K562 (cell line): ENCODE measurements around the gene NFATC4. TPM values are rescaled to one million over a fixed set of nuclear protein-coding genes. Genes with fewer than 3 reads are reported as not detected.

Experiments used
- ATF1 ChIP-seq, 2 experiments: fragments of 450-650 bp in 1 of 2; IDR thresholded peaks; 2 replicates each; pipeline ENCODE4 v1.6.1; 2016; ENCODE audit warnings: missing compliant biosample characterization in 1 of 2, missing genetic modification characterization in 1 of 2
- CEBPG ChIP-seq, 3 experiments: fragments of 200-800 bp in 1 of 3; sonication (Bioruptor generic) in 1 of 3; sonication (generic) in 1 of 3; formaldehyde crosslinking in 1 of 3; IDR thresholded peaks in 2 of 3; conservative IDR thresholded peaks in 1 of 3; 2 replicates each; pipeline versions ENCODE4 v1.6.1 to v1.8.0; 2016 to 2022; ENCODE audit warnings: missing compliant biosample characterization in 2 of 3, missing genetic modification characterization in 2 of 3, mild to moderate bottlenecking in 1 of 3, missing genetic modification reagents in 1 of 3
- ELF4 ChIP-seq: fragments of 450-650 bp; formaldehyde crosslinking; IDR thresholded peaks from 2 replicates; pipeline ENCODE4 v1.4.0; 2022; ENCODE audit warnings: missing genetic modification characterization
- JUN ChIP-seq, 2 experiments: sonication (generic) in 1 of 2; formaldehyde crosslinking in 1 of 2; IDR thresholded peaks; 2 replicates each; pipeline versions ENCODE4 v1.6.1 to v1.8.0; 2012 to 2022; ENCODE audit warnings: borderline replicate concordance in 2 of 2, mild to moderate bottlenecking in 2 of 2, improper control_type of control experiment in 1 of 2, low read depth in 1 of 2, low read length in 1 of 2, missing genetic modification reagents in 1 of 2
- POLR2AphosphoS2 ChIP-seq: IDR thresholded peaks from 2 replicates; pipeline ENCODE4 v1.6.1; 2012; ENCODE audit warnings: low read length, improper control_type of control experiment
- RFX1 ChIP-seq: fragments of 450-650 bp; IDR thresholded peaks from 2 replicates; pipeline ENCODE4 v1.6.1; 2016; ENCODE audit warnings: mild to moderate bottlenecking, moderate library complexity
- TCFL5 ChIP-seq: fragments of 250-450 bp; sonication (Bioruptor Pico); conservative IDR thresholded peaks from 2 replicates; pipeline ENCODE4 v1.6.1; 2021; ENCODE audit warnings: mild to moderate bottlenecking, moderate library complexity, matching md5 sums
- WHSC1 ChIP-seq: IDR thresholded peaks from one replicate; pipeline ENCODE4 v1.6.1; 2012; ENCODE audit warnings: low read length, control low read depth, inconsistent platforms
- YY1 ChIP-seq, 3 experiments: IDR thresholded peaks; 2 replicates each; pipeline ENCODE4 v1.6.1; 2011; ENCODE audit warnings: low read length in 2 of 3, mild to moderate bottlenecking in 2 of 3, moderate library complexity in 2 of 3, borderline replicate concordance in 1 of 3, control low read depth in 1 of 3, low read depth in 1 of 3; ENCODE audit not compliant: insufficient read depth in 3 of 3, insufficient replicate concordance in 2 of 3, control insufficient read depth in 1 of 3, insufficient read length in 1 of 3; ENCODE audit errors: extremely low read depth in 1 of 3
- ZBTB17 ChIP-seq: fragments of 450-650 bp; formaldehyde crosslinking; IDR thresholded peaks from 2 replicates; pipeline ENCODE4 v1.4.0; 2020; ENCODE audit warnings: mild to moderate bottlenecking
- ZNF311 ChIP-seq: fragments of 250-450 bp; sonication (Bioruptor Pico); IDR thresholded peaks from 2 replicates; pipeline ENCODE4 v1.4.0; 2020; ENCODE audit warnings: mild to moderate bottlenecking, moderate library complexity
- polyA plus RNA-seq, 8 experiments: library from polyadenylated mRNA; depleted of rRNA in 4 of 8; stranded (reverse) in 5 of 8; unstranded in 3 of 8; fragments of >200 nt; fragmentation: Nextera tagmentation in 2 of 8; fragmentation: Illumina TruSeq in 1 of 8; extraction: Ambion mirVana in 2 of 8; extraction: Trizol in 1 of 8; gene quantifications; 2 replicates each; pipeline versions ENCODE4 v1.2.1 to v1.2.3, GENCODE V29; 2011 to 2014; ENCODE audit warnings: inconsistent platforms in 1 of 8, missing spikeins in 1 of 8
- total RNA-seq, 7 experiments: library from RNA; depleted of rRNA in 6 of 7; stranded (reverse); fragments of >200 nt in 6 of 7; fragmentation: Illumina TruSeq in 2 of 7; extraction: Trizol in 2 of 7; gene quantifications; 2 replicates each; pipeline versions ENCODE4 v1.2.1 to v1.2.3, GENCODE V29; 2011 to 2021; ENCODE audit warnings: low replicate concordance in 1 of 7
- TF ChIP-seq, protein P1 (sequence below): sonication (generic); formaldehyde crosslinking; IDR thresholded peaks from 2 replicates; pipeline ENCODE4 v1.9.0; 2022; ENCODE audit warnings: mild to moderate bottlenecking, missing genetic modification reagents
- TF ChIP-seq, protein P2 (sequence below): fragments of 250-450 bp; sonication (Bioruptor Pico); IDR thresholded peaks from 2 replicates; pipeline ENCODE4 v1.9.0; 2021; ENCODE audit warnings: mild to moderate bottlenecking, inconsistent platforms
- TF ChIP-seq, protein P3 (sequence below), 2 experiments: fragments of 450-650 bp; conservative IDR thresholded peaks; 2 replicates each; pipeline ENCODE4 v1.6.1; 2017; ENCODE audit warnings: mild to moderate bottlenecking in 2 of 2, moderate library complexity in 2 of 2

Gene NFATC4
- total and polyA plus RNA-seq, 9 of the 15 experiments (the other 6 are each of a cell fraction or from before 2014, with no cell fraction given) = 0.25 to 3.8 (median 0.78) TPM; not detected in 1

DNA sequence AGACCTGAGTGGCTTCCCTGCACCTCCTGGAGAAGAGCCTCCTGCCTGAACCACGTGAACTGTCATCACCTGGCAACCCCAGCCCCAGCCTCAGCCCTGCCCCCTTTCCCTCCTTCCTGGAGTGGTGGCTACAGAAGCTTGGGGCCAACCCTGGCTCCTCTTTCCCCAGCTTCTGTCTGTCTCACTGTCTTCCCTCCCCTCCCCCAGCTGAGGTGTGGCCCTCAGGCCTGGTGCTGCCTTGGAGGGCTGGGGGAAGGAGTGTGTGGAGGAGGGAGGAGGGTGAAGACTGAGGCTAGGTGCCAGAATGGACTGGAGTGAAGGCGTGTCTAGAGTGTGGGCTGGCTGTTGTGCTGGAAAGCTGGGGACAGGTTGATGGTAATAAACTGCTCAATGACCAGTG, 9.7 kb downstream of the NFATC4 start (continued):
- TF ChIP-seq ZNF311 (CRISPR knock-in tag) (no peak), JUN (IDR thresholded peaks at IDR 0.05; ENCODE audit: borderline replicate concordance, low read depth, low read length) (no peak), JUN (CRISPR knock-in tag; IDR thresholded peaks at IDR 0.05; ENCODE audit: borderline replicate concordance) (no peak), TCFL5 (CRISPR knock-in tag) (no peak), ELF4 (CRISPR knock-in tag) (no peak), CEBPG (CRISPR knock-in tag; IDR thresholded peaks at IDR 0.05) (no peak), CEBPG (tag; conservative IDR thresholded peaks at IDR 0.05 in 1 of 2, IDR thresholded peaks at IDR 0.05 in 1 of 2) (no peak), YY1 (IDR thresholded peaks at IDR 0.05; ENCODE audit: borderline replicate concordance in 1 of 3, control insufficient read depth in 1 of 3, extremely low read depth in 1 of 3, insufficient read depth in 3 of 3, insufficient read length in 1 of 3, insufficient replicate concordance in 2 of 3, low read depth in 1 of 3, low read length in 2 of 3) (peak in 1 of 3 experiments; percentile 6), RFX1 (peak; percentile 71), WHSC1 (no peak), ZBTB17 (CRISPR knock-in tag) (no peak), POLR2AphosphoS2 (no peak), ATF1 (CRISPR knock-in tag; IDR thresholded peaks at IDR 0.05) (no peak), ATF1 (tag; IDR thresholded peaks at IDR 0.05) (0 out of 2 replicates have a peak, but pooled peaks have one; percentile 17)
- TF ChIP-seq, protein P1, sequence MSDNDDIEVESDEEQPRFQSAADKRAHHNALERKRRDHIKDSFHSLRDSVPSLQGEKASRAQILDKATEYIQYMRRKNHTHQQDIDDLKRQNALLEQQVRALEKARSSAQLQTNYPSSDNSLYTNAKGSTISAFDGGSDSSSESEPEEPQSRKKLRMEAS = 0 out of 2 replicates have a peak, but pooled peaks have one; percentile 16
- TF ChIP-seq, protein P2, sequence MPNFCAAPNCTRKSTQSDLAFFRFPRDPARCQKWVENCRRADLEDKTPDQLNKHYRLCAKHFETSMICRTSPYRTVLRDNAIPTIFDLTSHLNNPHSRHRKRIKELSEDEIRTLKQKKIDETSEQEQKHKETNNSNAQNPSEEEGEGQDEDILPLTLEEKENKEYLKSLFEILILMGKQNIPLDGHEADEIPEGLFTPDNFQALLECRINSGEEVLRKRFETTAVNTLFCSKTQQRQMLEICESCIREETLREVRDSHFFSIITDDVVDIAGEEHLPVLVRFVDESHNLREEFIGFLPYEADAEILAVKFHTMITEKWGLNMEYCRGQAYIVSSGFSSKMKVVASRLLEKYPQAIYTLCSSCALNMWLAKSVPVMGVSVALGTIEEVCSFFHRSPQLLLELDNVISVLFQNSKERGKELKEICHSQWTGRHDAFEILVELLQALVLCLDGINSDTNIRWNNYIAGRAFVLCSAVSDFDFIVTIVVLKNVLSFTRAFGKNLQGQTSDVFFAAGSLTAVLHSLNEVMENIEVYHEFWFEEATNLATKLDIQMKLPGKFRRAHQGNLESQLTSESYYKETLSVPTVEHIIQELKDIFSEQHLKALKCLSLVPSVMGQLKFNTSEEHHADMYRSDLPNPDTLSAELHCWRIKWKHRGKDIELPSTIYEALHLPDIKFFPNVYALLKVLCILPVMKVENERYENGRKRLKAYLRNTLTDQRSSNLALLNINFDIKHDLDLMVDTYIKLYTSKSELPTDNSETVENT = no peak
- TF ChIP-seq, protein P3, sequence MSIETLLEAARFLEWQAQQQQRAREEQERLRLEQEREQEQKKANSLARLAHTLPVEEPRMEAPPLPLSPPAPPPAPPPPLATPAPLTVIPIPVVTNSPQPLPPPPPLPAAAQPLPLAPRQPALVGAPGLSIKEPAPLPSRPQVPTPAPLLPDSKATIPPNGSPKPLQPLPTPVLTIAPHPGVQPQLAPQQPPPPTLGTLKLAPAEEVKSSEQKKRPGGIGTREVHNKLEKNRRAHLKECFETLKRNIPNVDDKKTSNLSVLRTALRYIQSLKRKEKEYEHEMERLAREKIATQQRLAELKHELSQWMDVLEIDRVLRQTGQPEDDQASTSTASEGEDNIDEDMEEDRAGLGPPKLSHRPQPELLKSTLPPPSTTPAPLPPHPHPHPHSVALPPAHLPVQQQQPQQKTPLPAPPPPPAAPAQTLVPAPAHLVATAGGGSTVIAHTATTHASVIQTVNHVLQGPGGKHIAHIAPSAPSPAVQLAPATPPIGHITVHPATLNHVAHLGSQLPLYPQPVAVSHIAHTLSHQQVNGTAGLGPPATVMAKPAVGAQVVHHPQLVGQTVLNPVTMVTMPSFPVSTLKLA (conservative IDR thresholded peaks at IDR 0.05) = peak in 1 of 2 experiments; percentile 35; a peak in 1 of 4 replicates
